Neural cell (in vitro differentiated cells): ENCODE measurements around the gene TIGD6.

Experiments
- CTCF ChIP-seq: fragments of 450-650 bp; IDR thresholded peaks from 2 replicates; pipeline ENCODE4 v1.5.1; 2014; ENCODE audit warnings: antibody characterized with exemption, mild to moderate bottlenecking, moderate library complexity; ENCODE audit not compliant: poor library complexity, severe bottlenecking
- EP300 ChIP-seq: fragments of 450-650 bp; conservative IDR thresholded peaks from 2 replicates; pipeline ENCODE4 v1.6.1; 2014; ENCODE audit warnings: antibody characterized with exemption, mild to moderate bottlenecking, moderate library complexity; ENCODE audit not compliant: poor library complexity, severe bottlenecking
- EZH2 ChIP-seq: fragments of 200-600, 300-800 bp; shearing (Covaris generic), sonication (generic); IDR thresholded peaks from 2 replicates; pipeline ENCODE4 v1.6.1; 2014; ENCODE audit warnings: antibody characterized with exemption, low read length, borderline replicate concordance, mild to moderate bottlenecking; ENCODE audit not compliant: insufficient read depth, poor library complexity, severe bottlenecking
- MXI1 ChIP-seq: fragments of 450-650 bp; conservative IDR thresholded peaks from 2 replicates; pipeline ENCODE4 v1.6.1; 2014; ENCODE audit warnings: antibody characterized with exemption, mild to moderate bottlenecking; ENCODE audit not compliant: poor library complexity, severe bottlenecking
- POLR2AphosphoS5 ChIP-seq: IDR thresholded peaks from 2 replicates; pipeline ENCODE4 v1.6.1; 2012
- RAD21 ChIP-seq: fragments of 450-650 bp; conservative IDR thresholded peaks from 2 replicates; pipeline ENCODE4 v1.6.1; 2014; ENCODE audit warnings: antibody characterized with exemption, mild to moderate bottlenecking, moderate library complexity
- SMC3 ChIP-seq: fragments of 450-650 bp; conservative IDR thresholded peaks from 2 replicates; pipeline ENCODE4 v1.6.1; 2014; ENCODE audit warnings: antibody characterized with exemption, mild to moderate bottlenecking, moderate library complexity; ENCODE audit not compliant: poor library complexity
- TAF1 ChIP-seq: IDR thresholded peaks from 2 replicates; pipeline ENCODE4 v1.6.1; 2012; ENCODE audit warnings: low read depth
- TF ChIP-seq, protein P1 (sequence below): IDR thresholded peaks from 2 replicates; pipeline ENCODE4 v1.6.1; 2012; ENCODE audit warnings: borderline replicate concordance

GRCh38 chr5:150042459-150042858, 42.0 kb upstream of the TIGD6 start:
- TF ChIP-seq CTCF, result no peak
- no peak for TF ChIP-seq POLR2AphosphoS5
- TF ChIP-seq RAD21, result no peak
- TF ChIP-seq, protein P1, sequence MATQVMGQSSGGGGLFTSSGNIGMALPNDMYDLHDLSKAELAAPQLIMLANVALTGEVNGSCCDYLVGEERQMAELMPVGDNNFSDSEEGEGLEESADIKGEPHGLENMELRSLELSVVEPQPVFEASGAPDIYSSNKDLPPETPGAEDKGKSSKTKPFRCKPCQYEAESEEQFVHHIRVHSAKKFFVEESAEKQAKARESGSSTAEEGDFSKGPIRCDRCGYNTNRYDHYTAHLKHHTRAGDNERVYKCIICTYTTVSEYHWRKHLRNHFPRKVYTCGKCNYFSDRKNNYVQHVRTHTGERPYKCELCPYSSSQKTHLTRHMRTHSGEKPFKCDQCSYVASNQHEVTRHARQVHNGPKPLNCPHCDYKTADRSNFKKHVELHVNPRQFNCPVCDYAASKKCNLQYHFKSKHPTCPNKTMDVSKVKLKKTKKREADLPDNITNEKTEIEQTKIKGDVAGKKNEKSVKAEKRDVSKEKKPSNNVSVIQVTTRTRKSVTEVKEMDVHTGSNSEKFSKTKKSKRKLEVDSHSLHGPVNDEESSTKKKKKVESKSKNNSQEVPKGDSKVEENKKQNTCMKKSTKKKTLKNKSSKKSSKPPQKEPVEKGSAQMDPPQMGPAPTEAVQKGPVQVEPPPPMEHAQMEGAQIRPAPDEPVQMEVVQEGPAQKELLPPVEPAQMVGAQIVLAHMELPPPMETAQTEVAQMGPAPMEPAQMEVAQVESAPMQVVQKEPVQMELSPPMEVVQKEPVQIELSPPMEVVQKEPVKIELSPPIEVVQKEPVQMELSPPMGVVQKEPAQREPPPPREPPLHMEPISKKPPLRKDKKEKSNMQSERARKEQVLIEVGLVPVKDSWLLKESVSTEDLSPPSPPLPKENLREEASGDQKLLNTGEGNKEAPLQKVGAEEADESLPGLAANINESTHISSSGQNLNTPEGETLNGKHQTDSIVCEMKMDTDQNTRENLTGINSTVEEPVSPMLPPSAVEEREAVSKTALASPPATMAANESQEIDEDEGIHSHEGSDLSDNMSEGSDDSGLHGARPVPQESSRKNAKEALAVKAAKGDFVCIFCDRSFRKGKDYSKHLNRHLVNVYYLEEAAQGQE, result no peak
- no peak for TF ChIP-seq SMC3
- TF ChIP-seq TAF1, result no peak
- TF ChIP-seq EZH2, result no peak
- TF ChIP-seq MXI1, result no peak
- TF ChIP-seq EP300, result no peak
